ENCODE measurements around the gene DIP2C.

GRCh38 chr10:459743-460142 lies 229.7 kb downstream of the DIP2C start:
- TF ChIP-seq CTCF (IDR thresholded peaks at IDR 0.05) (no peak), POLR2A (IDR thresholded peaks at IDR 0.05) (no peak)
